Colonic mucosa (tissue), 4 donors: Measurements from ENCODE around the gene TRPV4. TPM values are rescaled to one million over a fixed set of nuclear protein-coding genes. Genes with fewer than 3 reads are reported as not detected.

Experiments
- DNase-seq: peaks from one replicate; pipeline ENCODE4 v3.0.0-alpha.2; 2020
- H3K27ac ChIP-seq: fragments of 200-600 bp; one replicate; pipeline ENCODE4 v1.8.0; 2021
- H3K27me3 ChIP-seq: fragments of 200-600 bp; one replicate; pipeline ENCODE4 v1.8.0; 2021
- H3K36me3 ChIP-seq: fragments of 200-600 bp; one replicate; pipeline ENCODE4 v1.8.0; 2021
- H3K4me1 ChIP-seq: fragments of 200-600 bp; one replicate; pipeline ENCODE4 v1.8.0; 2021; ENCODE audit warnings: mild to moderate bottlenecking
- H3K4me3 ChIP-seq: fragments of 200-600 bp; one replicate; pipeline ENCODE4 v1.8.0; 2021
- H3K9ac ChIP-seq, 2 donors: one replicate each; pipeline ENCODE4 v1.7.0; 2013; ENCODE audit warnings: control low read depth in 2 of 2, low read depth in 2 of 2, low read length in 2 of 2
- H3K9me3 ChIP-seq: fragments of 200-600 bp; one replicate; pipeline ENCODE4 v1.8.0; 2021
- CTCF ChIP-seq: fragments of 200-600 bp; IDR thresholded peaks from one replicate; pipeline ENCODE4 v1.8.0; 2022; ENCODE audit warnings: antibody characterized with exemption, mild to moderate bottlenecking
- intact Hi-C: fragments of 100-400 bp; cut with DNase I; formaldehyde crosslinking; loops from one replicate; pipeline ENCODE4 v1.14.1; 2022
- total RNA-seq, 2 donors: library from RNA; stranded (reverse); fragmentation: NEBNext Ultra II Directional in 1 of 2; extraction: Animal tissue kit (Norgen Biotek cat#: 25700) in 1 of 2; gene quantifications; one replicate each; pipeline ENCODE4 v1.2.1, GENCODE V29; 2021
- donor health status: healthy.
- donor health status: DM: no; HTN: no; CAD: no.
- donor health status: DM: no; HTN: no; CAD: no.

The TRPV4 gene
- total RNA-seq, 2 donors from 2014 or later: 0.10 to 0.32 TPM

DNA sequence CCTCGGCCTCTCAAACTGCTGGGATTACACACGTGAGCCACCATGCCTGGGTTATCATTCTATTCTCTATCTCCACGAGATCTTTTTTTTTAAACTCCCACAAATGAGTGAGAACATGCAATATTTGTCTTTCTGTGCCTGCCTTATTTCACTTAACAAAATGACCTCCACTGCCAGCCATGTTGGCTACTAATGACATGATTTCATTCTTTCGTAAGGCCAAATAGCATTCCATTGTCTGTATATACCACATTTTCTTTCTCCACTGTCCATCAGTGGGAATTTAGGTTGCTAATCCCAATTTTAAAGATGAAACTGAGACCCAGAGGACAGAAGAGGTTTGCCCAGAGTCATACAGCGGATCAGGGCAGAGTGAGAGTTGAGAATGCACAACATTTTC, 10.9 kb upstream of the TRPV4 start:
- H3K36me3 ChIP-seq: no peaks in the 10 kb centered on the region
- no peak for TF ChIP-seq CTCF
- H3K4me3 ChIP-seq: no peak overlapping the region
- no peak for DNase-seq
- H3K9ac ChIP-seq: no peak overlapping the region
- intact Hi-C loops: no loop called here
- no peaks in the 10 kb centered on the region for H3K4me1 ChIP-seq
- H3K27me3 ChIP-seq: no peaks in the 10 kb centered on the region
- no peak overlapping the region for H3K27ac ChIP-seq
- H3K9me3 ChIP-seq: no peaks in the 10 kb centered on the region

- no peak for TF ChIP-seq CTCF
- Histone ChIP-seq H3K36me3 (no peaks in the 10 kb centered on the region), H3K4me1 (no peaks in the 10 kb centered on the region), H3K9me3 (no peaks in the 10 kb centered on the region), H3K9ac (no peak overlapping the region), H3K4me3 (no peak overlapping the region), H3K27me3 (no peaks in the 10 kb centered on the region), H3K27ac (no peak overlapping the region)
- intact Hi-C loops: no loop called here
- no peak for DNase-seq
These were observed 8.8 kb upstream of the TRPV4 start for GRCh38 chr12:109842021-109842420.

- intact Hi-C loops: no loop called here
These were observed 8.2 kb upstream of the TRPV4 start for GRCh38 chr12:109841356-109841755.

DNA sequence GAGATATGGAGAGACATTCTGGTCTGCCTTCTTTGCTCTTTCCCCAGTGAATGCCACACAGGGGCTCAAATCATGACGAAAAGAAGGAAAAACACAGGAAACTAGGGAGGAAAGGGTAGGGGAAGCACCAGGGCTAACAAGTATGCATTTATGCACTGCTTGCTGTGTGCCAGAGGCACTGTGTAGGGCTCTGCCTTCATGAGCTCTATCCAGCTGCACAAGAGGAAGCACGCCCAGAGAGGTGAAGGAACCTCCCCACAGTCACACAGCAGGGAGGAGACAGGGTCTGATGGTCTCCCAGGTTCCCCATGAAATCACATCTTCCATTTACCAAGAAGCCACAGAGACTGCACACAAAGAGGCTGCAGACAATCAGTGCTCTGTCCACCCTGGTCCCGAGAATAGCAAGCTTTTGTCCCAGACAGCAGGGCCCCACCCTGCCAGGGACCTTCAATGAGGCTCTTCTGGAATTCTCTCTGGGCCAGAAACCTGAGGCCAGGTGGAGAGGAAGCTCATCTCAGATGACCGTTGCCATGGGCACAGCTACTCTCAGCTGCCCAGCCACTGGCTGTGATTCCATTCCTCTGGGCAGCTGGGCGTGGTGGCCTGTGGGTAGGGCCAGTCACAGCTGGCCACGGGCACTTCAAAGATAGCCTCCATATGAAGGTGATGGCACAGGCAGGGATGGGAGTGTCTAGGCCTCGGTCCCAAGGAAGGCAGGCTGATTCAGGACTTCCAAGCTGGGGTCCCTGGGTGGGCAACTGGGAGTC, 7.3 kb upstream of the TRPV4 start:
- peak; percentile 36 for DNase-seq
- Histone ChIP-seq H3K9me3 (no peaks in the 10 kb centered on the region), H3K4me1 (no peaks in the 10 kb centered on the region), H3K27ac (no peak overlapping the region), H3K9ac (no peak overlapping the region), H3K36me3 (no peaks in the 10 kb centered on the region), H3K27me3 (no peaks in the 10 kb centered on the region), H3K4me3 (no peak overlapping the region)
- intact Hi-C loops: no loop called here
- TF ChIP-seq CTCF: no peak

More at GRCh38 chr12:109841356-109841755, 8.2 kb upstream of the TRPV4 start:
- H3K9me3 ChIP-seq: no peaks in the 10 kb centered on the region
- no peaks in the 10 kb centered on the region for H3K27me3 ChIP-seq
- TF ChIP-seq CTCF: no peak
- H3K9ac ChIP-seq: no peak overlapping the region
- H3K4me3 ChIP-seq: no peak overlapping the region
- H3K36me3 ChIP-seq: no peaks in the 10 kb centered on the region
- H3K27ac ChIP-seq: no peak overlapping the region
- no peak for DNase-seq
- H3K4me1 ChIP-seq: no peaks in the 10 kb centered on the region

GRCh38 chr12:109839444-109839843, 6.2 kb upstream of the TRPV4 start:
- no peak overlapping the region for H3K9ac ChIP-seq
- no peaks in the 10 kb centered on the region for H3K36me3 ChIP-seq
- H3K9me3 ChIP-seq: no peaks in the 10 kb centered on the region
- no peaks in the 10 kb centered on the region for H3K4me1 ChIP-seq
- H3K27me3 ChIP-seq: no peaks in the 10 kb centered on the region
- no peak overlapping the region for H3K4me3 ChIP-seq
- DNase-seq: no peak
- no peak for TF ChIP-seq CTCF
- intact Hi-C loops: no loop called here
- no peak overlapping the region for H3K27ac ChIP-seq
